DOHH2 (cell line): Measurements from ENCODE around the gene ANKRD40CL.

Experiments used
- CTCF ChIP-seq: fragments of 200-600 bp; sonication (generic); IDR thresholded peaks from one replicate; pipeline ENCODE4 v1.5.1; 2014; ENCODE audit warnings: antibody characterized with exemption, mild to moderate bottlenecking, low read depth, low read length; ENCODE audit not compliant: poor library complexity, severe bottlenecking
- EZH2phosphoT487 ChIP-seq: fragments of 200-600 bp; sonication (generic); IDR thresholded peaks from 2 replicates; pipeline ENCODE4 v1.6.1; 2017; ENCODE audit warnings: borderline replicate concordance, mild to moderate bottlenecking, antibody characterized with exemption, low read length, moderate library complexity, mixed read lengths

- TF ChIP-seq CTCF (no peak), EZH2phosphoT487 (no peak)
Measured at GRCh38 chr17:50803676-50804075, 36.4 kb upstream of the ANKRD40CL start.
